ENCODE data around the gene ITGBL1. TPM values are rescaled to one million over a fixed set of nuclear protein-coding genes. Genes with fewer than 3 reads are reported as not detected.

Gene ITGBL1
- total and polyA plus RNA-seq, 2 donors (not counting 3 experiments of a cell fraction or from before 2014, with no cell fraction given) = 4.6 to 8.8 TPM

- no peak for TF ChIP-seq POLR2A (IDR thresholded peaks at IDR 0.05; ENCODE audit: low read depth, low read length)
- no peak for TF ChIP-seq EZH2 (IDR thresholded peaks at IDR 0.05; ENCODE audit: borderline replicate concordance, low read depth, low read length, severe bottlenecking)
- no peak for TF ChIP-seq CTCF (IDR thresholded peaks at IDR 0.05; ENCODE audit: extremely low read depth in 1 of 2, insufficient read depth in 1 of 2, low read depth in 1 of 2, low read length in 2 of 2)
- no peak for TF ChIP-seq MYC (IDR thresholded peaks at IDR 0.05; ENCODE audit: low read depth, low read length)
- no peak for TF ChIP-seq MAX (IDR thresholded peaks at IDR 0.05; ENCODE audit: insufficient read depth, insufficient read length)
- no peak for TF ChIP-seq FOS (IDR thresholded peaks at IDR 0.05; ENCODE audit: borderline replicate concordance, insufficient read depth, low read length)
- no peak for TF ChIP-seq JUN (IDR thresholded peaks at IDR 0.05; ENCODE audit: borderline replicate concordance, insufficient read depth, insufficient read length, low read depth)
- no peak for TF ChIP-seq GATA2 (IDR thresholded peaks at IDR 0.05; ENCODE audit: insufficient read depth, insufficient read length, low read depth, low read length)
- TF ChIP-seq POLR2AphosphoS5 (IDR thresholded peaks at IDR 0.05; ENCODE audit: insufficient read depth, low read depth, low read length) = no peak
- H3K27me3 ChIP-seq (ENCODE audit: control insufficient read depth in 2 of 2, insufficient read depth in 2 of 2, low read length in 2 of 2) = no peaks in the 10 kb centered on the region
- peaks cover 4% of the 10 kb centered on the region for H3K4me1 ChIP-seq (ENCODE audit: control insufficient read depth, extremely low read depth, insufficient read depth, low read length)
- no peaks in the 10 kb centered on the region for H4K20me1 ChIP-seq (replicated peaks; ENCODE audit: control insufficient read depth, extremely low read depth, insufficient read depth, low read length)
- H2AFZ ChIP-seq (ENCODE audit: low read depth, low read length) = no peak overlapping the region
- H3K4me3 ChIP-seq (replicated peaks in 1 of 3; ENCODE audit: insufficient read depth in 1 of 3, low read depth in 1 of 3, low read length in 3 of 3) = no peak overlapping the region
- CTCF ChIA-PET = interaction anchor here (1.0 kb wide), 1 partner anchor 52 kb away, joined by 3 read pairs; no protein-coding TSS in a partner anchor
- no peaks in the 10 kb centered on the region for H3K9me3 ChIP-seq (replicated peaks; ENCODE audit: control insufficient read depth, insufficient read depth, low read length)
- no peaks in the 10 kb centered on the region for H3K9me1 ChIP-seq (replicated peaks; ENCODE audit: control insufficient read depth, extremely low read depth, insufficient read depth, low read length)
- no peak overlapping the region for H3K27ac ChIP-seq (ENCODE audit: insufficient read depth, low read depth, low read length)
- H3K4me2 ChIP-seq (ENCODE audit: insufficient read depth, low read length) = no peak overlapping the region
- no peaks in the 10 kb centered on the region for H3K79me2 ChIP-seq (ENCODE audit: control insufficient read depth, insufficient read depth, low read length)
- POLR2A ChIA-PET = no interaction called here
- FAIRE-seq = no peak
- BruUV-seq (replicated peaks) = no TSS peak
- intact Hi-C loops (cut with micrococcal nuclease) = no loop called here
- no peak overlapping the region for H3K9ac ChIP-seq (replicated peaks; ENCODE audit: extremely low read depth, insufficient read depth, low read length)
- no peaks in the 10 kb centered on the region for H3K36me3 ChIP-seq (ENCODE audit: control insufficient read depth in 2 of 2, extremely low read depth in 1 of 2, insufficient read depth in 2 of 2, low read length in 2 of 2)
- dilution Hi-C loops (cut with MboI; ENCODE audit: extremely low pct_ligation_motif_present, low sequenced_read_pairs) = no loop called here
- peak; percentile 8 for DNase-seq (ENCODE audit: low read depth, low spot score)
These were observed 178.9 kb downstream of the ITGBL1 start for GRCh38 chr13:101631395-101631794.

Measured in endothelial cell of umbilical vein (primary cell).